CD4-positive, alpha-beta T cell (primary cell): ENCODE measurements around the gene CAPN7. TPM values are rescaled to one million over a fixed set of nuclear protein-coding genes. Genes with fewer than 3 reads are reported as not detected.

Experiments used
- ATAC-seq: fragments of 200-7000 bp; cut with Tn5 transposase; one replicate; pipeline ENCODE4 v1.10.0; 2022; ENCODE audit warnings: mild to moderate bottlenecking; ENCODE audit not compliant: poor library complexity
- CTCF ChIA-PET: fragments of 350-600 bp; sonication (Branson Sonifier 250); formaldehyde crosslinking; loops from one replicate; lab custom pipeline; 2021; ENCODE audit warnings: antibody characterized with exemption, inconsistent platforms; lab: Charles Lee
- POLR2A ChIA-PET: fragments of 350-600 bp; sonication (Branson Sonifier 250); formaldehyde crosslinking; loops from one replicate; lab custom pipeline; 2021; ENCODE audit warnings: antibody characterized with exemption, inconsistent platforms; lab: Charles Lee
- DNase-seq, 14 experiments: peaks; one replicate each; pipeline ENCODE4 v3.0.0-alpha.2; 2013 to 2020; ENCODE audit warnings: mixed read lengths in 2 of 14
- H3K27ac ChIP-seq, 2 donors: one replicate each; pipeline versions ENCODE4 v1.5.1 to v1.7.0; 2013; ENCODE audit warnings: low read length in 2 of 2, low read depth in 1 of 2, mild to moderate bottlenecking in 1 of 2
- H3K27me3 ChIP-seq, 2 experiments: 1 replicate in 1 of 2; 2 replicates in 1 of 2; pipeline versions ENCODE4 v1.6.1 to v1.7.0; 2013; ENCODE audit warnings: low read length in 2 of 2, control low read depth in 1 of 2, mild to moderate bottlenecking in 1 of 2, moderate library complexity in 1 of 2; ENCODE audit not compliant: insufficient read depth in 2 of 2, control insufficient read depth in 1 of 2
- H3K36me3 ChIP-seq: one replicate; pipeline ENCODE4 v1.6.1; 2013; ENCODE audit warnings: low read length, control low read depth; ENCODE audit not compliant: insufficient read depth
- H3K4me1 ChIP-seq: one replicate; pipeline ENCODE4 v1.6.1; 2013; ENCODE audit warnings: low read length, control low read depth; ENCODE audit not compliant: insufficient read depth
- H3K4me3 ChIP-seq: one replicate; pipeline ENCODE4 v1.5.1; 2013; ENCODE audit warnings: mild to moderate bottlenecking, low read length, moderate library complexity
- H3K9me3 ChIP-seq, 2 experiments: 1 replicate in 1 of 2; 2 replicates in 1 of 2; pipeline versions ENCODE4 v1.6.1 to v1.7.0; 2013; ENCODE audit warnings: low read length in 2 of 2, mild to moderate bottlenecking in 2 of 2, control low read depth in 1 of 2, moderate library complexity in 1 of 2; ENCODE audit not compliant: control insufficient read depth in 1 of 2, insufficient read depth in 1 of 2
- H3K27ac Mint-ChIP-seq: one replicate; pipeline ENCODE4 v1.8.0; 2020; ENCODE audit warnings: mixed read lengths
- H3K27me3 Mint-ChIP-seq: one replicate; pipeline ENCODE4 v1.8.0; 2021; ENCODE audit warnings: mixed read lengths
- H3K36me3 Mint-ChIP-seq: one replicate; pipeline ENCODE4 v1.8.0; 2021; ENCODE audit warnings: low read depth, mixed read lengths
- H3K4me1 Mint-ChIP-seq: one replicate; pipeline ENCODE4 v1.8.0; 2021; ENCODE audit warnings: low read depth, mixed read lengths
- H3K4me3 Mint-ChIP-seq: one replicate; pipeline ENCODE4 v1.8.0; 2020; ENCODE audit warnings: mild to moderate bottlenecking, mixed read lengths
- H3K9me3 Mint-ChIP-seq: one replicate; pipeline ENCODE4 v1.8.0; 2020; ENCODE audit warnings: mixed read lengths
- CTCF ChIP-seq: fragments of 200-600 bp; IDR thresholded peaks from one replicate; pipeline ENCODE4 v1.8.0; 2022; ENCODE audit warnings: antibody characterized with exemption, mild to moderate bottlenecking
- intact Hi-C, 2 experiments: fragments of 100-400 bp; cut with DNase I in 1 of 2; cut with micrococcal nuclease in 1 of 2; formaldehyde crosslinking; loops; one replicate each; pipeline versions ENCODE4 v1.15.1 to v1.9.0; 2023 to 2025; cut with DNase I, micrococcal nuclease
- total RNA-seq, 174 experiments: library from RNA in 2 of 174; stranded (reverse) in 2 of 174; gene quantifications; one replicate each; pipeline ENCODE4 v1.2.3 and lab custom pipeline; 2021 to 2026

Gene CAPN7
- total RNA-seq, 2 experiments from 2014 or later, result 64.7 to 69.4 TPM

- Mint-ChIP-seq H3K27ac (no peak overlapping the region), H3K4me1 (peaks cover 4% of the 10 kb centered on the region), H3K4me3 (no peak overlapping the region), H3K9me3 (no peaks in the 10 kb centered on the region), H3K27me3 (peaks cover 20% of the 10 kb centered on the region), H3K36me3 (no peaks in the 10 kb centered on the region)
- no peak overlapping the region for H3K4me3 ChIP-seq
- H3K9me3 ChIP-seq, result no peaks in the 10 kb centered on the region
- DNase-seq (no peak), ATAC-seq (no peak)
- peaks cover 0 to 7% of the 10 kb centered on the region in 2 experiments for H3K27me3 ChIP-seq
- H3K36me3 ChIP-seq, result no peaks in the 10 kb centered on the region
- ChIA-PET CTCF (no interaction called here), POLR2A (no interaction called here)
- no peaks in the 10 kb centered on the region for H3K4me1 ChIP-seq
- intact Hi-C loops, result no loop called here
- TF ChIP-seq CTCF, result no peak
- H3K27ac ChIP-seq, result no peak overlapping the region
These were observed 31.1 kb upstream of the CAPN7 start for GRCh38 chr3:15174953-15175352.

GRCh38 chr3:15175605-15176004, 30.4 kb upstream of the CAPN7 start:
- POLR2A ChIA-PET, result no interaction called here

GRCh38 chr3:15180042-15180611, 25.9 kb upstream of the CAPN7 start:
- intact Hi-C loops, result no loop called here
- ChIA-PET POLR2A (no interaction called here), CTCF (interaction anchor here (0.9 kb wide), 1 partner anchor 22 kb away, joined by 3 read pairs; no protein-coding TSS in a partner anchor)
- Histone ChIP-seq H3K4me1 (no peaks in the 10 kb centered on the region), H3K27me3 (peaks cover 0 to under 1% of the 10 kb centered on the region in 2 experiments), H3K4me3 (no peak overlapping the region), H3K27ac (no peak overlapping the region), H3K36me3 (no peaks in the 10 kb centered on the region), H3K9me3 (no peaks in the 10 kb centered on the region)
- no peak for DNase-seq
- peaks cover 12% of the 10 kb centered on the region for H3K4me1 Mint-ChIP-seq
- H3K4me3 Mint-ChIP-seq, result no peak overlapping the region
- ATAC-seq, result no peak
- no peaks in the 10 kb centered on the region for H3K36me3 Mint-ChIP-seq
- no peak overlapping the region for H3K27ac Mint-ChIP-seq
- no peaks in the 10 kb centered on the region for H3K9me3 Mint-ChIP-seq
- H3K27me3 Mint-ChIP-seq, result peaks cover 24% of the 10 kb centered on the region
- TF ChIP-seq CTCF, result no peak

More at GRCh38 chr3:15175605-15176004, 30.4 kb upstream of the CAPN7 start:
- intact Hi-C loops, result no loop called here
- DNase-seq (no peak), ATAC-seq (no peak)
- Histone ChIP-seq H3K27me3 (peaks cover 0 to 7% of the 10 kb centered on the region in 2 experiments), H3K4me1 (no peaks in the 10 kb centered on the region), H3K36me3 (no peaks in the 10 kb centered on the region), H3K27ac (no peak overlapping the region), H3K4me3 (no peak overlapping the region), H3K9me3 (no peaks in the 10 kb centered on the region)
- Mint-ChIP-seq H3K27ac (no peak overlapping the region), H3K36me3 (no peaks in the 10 kb centered on the region), H3K27me3 (peaks cover 24% of the 10 kb centered on the region), H3K9me3 (no peaks in the 10 kb centered on the region), H3K4me3 (no peak overlapping the region), H3K4me1 (peaks cover 10% of the 10 kb centered on the region)
- TF ChIP-seq CTCF, result no peak
- CTCF ChIA-PET, result no interaction called here
